Peyer's patch (tissue), 4 donors: ENCODE results near the gene DISC1. TPM values are rescaled to one million over a fixed set of nuclear protein-coding genes. Genes with fewer than 3 reads are reported as not detected.

Source experiments
- DNase-seq, 3 donors: peaks; one replicate each; pipeline ENCODE4 v3.0.0-alpha.2; 2017 to 2019
- H3K27ac ChIP-seq, 4 donors: fragments of 200-600 bp; sonication (generic); one replicate each; pipeline ENCODE4 v1.5.1; 2016 to 2019
- H3K27me3 ChIP-seq, 2 donors: fragments of 200-600 bp; sonication (generic); one replicate each; pipeline ENCODE4 v1.5.1; 2019
- H3K36me3 ChIP-seq, 3 donors: fragments of 200-600 bp; sonication (generic); one replicate each; pipeline ENCODE4 v1.5.1; 2016 to 2019
- H3K4me1 ChIP-seq, 4 donors: fragments of 200-600 bp; sonication (generic); one replicate each; pipeline ENCODE4 v1.5.1; 2016 to 2019
- H3K4me3 ChIP-seq, 4 donors: fragments of 200-600 bp; sonication (generic); 1 replicate in 3 of 4; 2 replicates in 1 of 4; pipeline ENCODE4 v1.5.1; 2016 to 2019; ENCODE audit warnings: mild to moderate bottlenecking in 1 of 4
- H3K9me3 ChIP-seq, 4 donors: fragments of 200-600 bp; sonication (generic); one replicate each; pipeline ENCODE4 v1.5.1; 2016 to 2019; ENCODE audit warnings: mild to moderate bottlenecking in 1 of 4
- CTCF ChIP-seq, 6 experiments: fragments of 450-650 bp in 4 of 6; fragments of 200-600 bp in 2 of 6; sonication (generic) in 1 of 6; IDR thresholded peaks; one replicate each; pipeline ENCODE4 v1.5.1; 2017 to 2019; ENCODE audit warnings: antibody characterized with exemption in 6 of 6, mild to moderate bottlenecking in 3 of 6, moderate library complexity in 1 of 6
- POLR2A ChIP-seq, 2 donors: fragments of 450-650 bp; IDR thresholded peaks; one replicate each; pipeline ENCODE4 v1.5.1; 2017; ENCODE audit warnings: antibody characterized with exemption in 2 of 2, mild to moderate bottlenecking in 2 of 2, moderate library complexity in 2 of 2
- total RNA-seq, 4 donors: library from RNA; depleted of rRNA; stranded (reverse); fragments of >200 nt; gene quantifications; one replicate each; pipeline ENCODE4 v1.1.0, GENCODE V29; 2016

DISC1 gene
- total RNA-seq, 4 donors from 2014 or later, result 2.3 to 39.6 (median 5.6) TPM

DNA sequence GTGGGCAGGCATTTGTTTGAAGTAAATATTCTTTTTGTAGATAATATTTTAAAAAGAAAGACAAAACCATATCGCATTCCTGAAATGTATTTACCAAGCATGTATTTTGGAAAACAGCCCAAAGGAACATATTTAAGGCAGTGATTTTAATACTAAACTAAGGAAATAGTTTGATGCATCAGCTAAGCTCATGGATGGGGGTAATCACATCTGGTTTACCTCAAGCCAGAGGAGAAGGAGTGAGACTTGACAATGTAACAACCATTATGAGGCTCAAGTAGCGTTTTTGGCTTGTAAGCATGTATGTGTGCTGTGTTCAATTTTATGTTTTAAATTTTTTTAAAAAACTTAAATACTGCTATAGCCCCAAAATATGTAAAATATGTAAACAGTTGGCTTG is 390.5 kb downstream of the DISC1 start:
- Histone ChIP-seq H3K27ac (no peak overlapping the region), H3K27me3 (no peaks in the 10 kb centered on the region), H3K4me3 (no peak overlapping the region), H3K4me1 (no peaks in the 10 kb centered on the region), H3K9me3 (no peaks in the 10 kb centered on the region), H3K36me3 (no peaks in the 10 kb centered on the region)
- no peak for TF ChIP-seq CTCF (IDR thresholded peaks at IDR 0.05)
- TF ChIP-seq POLR2A (IDR thresholded peaks at IDR 0.05), result no peak
- DNase-seq, result no peak

GRCh38 chr1:232017759-232018158 is 391.2 kb downstream of the DISC1 start:
- no peak for TF ChIP-seq POLR2A (IDR thresholded peaks at IDR 0.05)
- TF ChIP-seq CTCF (IDR thresholded peaks at IDR 0.05), result no peak

GRCh38 chr1:232018231-232019025 is 391.8 kb downstream of the DISC1 start:
- Histone ChIP-seq H3K36me3 (no peaks in the 10 kb centered on the region), H3K4me3 (no peak overlapping the region), H3K27me3 (no peaks in the 10 kb centered on the region), H3K27ac (no peak overlapping the region), H3K9me3 (no peaks in the 10 kb centered on the region), H3K4me1 (no peaks in the 10 kb centered on the region)
- TF ChIP-seq CTCF (IDR thresholded peaks at IDR 0.05) (no peak), POLR2A (IDR thresholded peaks at IDR 0.05) (no peak)
- no peak for DNase-seq

More at GRCh38 chr1:232017759-232018158, 391.2 kb downstream of the DISC1 start:
- Histone ChIP-seq H3K9me3 (no peaks in the 10 kb centered on the region), H3K4me3 (no peak overlapping the region), H3K27ac (no peak overlapping the region), H3K36me3 (no peaks in the 10 kb centered on the region), H3K4me1 (no peaks in the 10 kb centered on the region), H3K27me3 (no peaks in the 10 kb centered on the region)
- no peak for DNase-seq

DNA sequence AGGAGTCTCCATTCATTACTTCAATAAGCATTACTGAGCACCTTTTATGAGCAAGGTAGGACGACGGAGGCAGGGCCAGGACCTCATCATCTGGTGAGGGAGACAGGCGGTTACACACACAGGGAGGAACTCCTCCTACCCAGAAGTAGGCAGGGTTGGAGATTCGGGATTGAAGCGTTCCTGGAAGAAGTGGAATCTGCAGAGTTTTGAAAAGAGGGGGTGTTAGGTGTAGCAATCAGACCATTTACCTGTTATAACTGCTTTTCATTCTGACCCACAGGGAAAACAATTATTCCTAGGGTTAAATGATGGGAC is 392.4 kb downstream of the DISC1 start:
- H3K4me3 ChIP-seq, result no peak overlapping the region
- no peaks in the 10 kb centered on the region for H3K9me3 ChIP-seq
- DNase-seq, result no peak
- no peak for TF ChIP-seq CTCF (IDR thresholded peaks at IDR 0.05)
- no peak for TF ChIP-seq POLR2A (IDR thresholded peaks at IDR 0.05)
- no peaks in the 10 kb centered on the region for H3K36me3 ChIP-seq
- H3K27ac ChIP-seq, result no peak overlapping the region
- H3K27me3 ChIP-seq, result no peaks in the 10 kb centered on the region
- no peaks in the 10 kb centered on the region for H3K4me1 ChIP-seq

DNA sequence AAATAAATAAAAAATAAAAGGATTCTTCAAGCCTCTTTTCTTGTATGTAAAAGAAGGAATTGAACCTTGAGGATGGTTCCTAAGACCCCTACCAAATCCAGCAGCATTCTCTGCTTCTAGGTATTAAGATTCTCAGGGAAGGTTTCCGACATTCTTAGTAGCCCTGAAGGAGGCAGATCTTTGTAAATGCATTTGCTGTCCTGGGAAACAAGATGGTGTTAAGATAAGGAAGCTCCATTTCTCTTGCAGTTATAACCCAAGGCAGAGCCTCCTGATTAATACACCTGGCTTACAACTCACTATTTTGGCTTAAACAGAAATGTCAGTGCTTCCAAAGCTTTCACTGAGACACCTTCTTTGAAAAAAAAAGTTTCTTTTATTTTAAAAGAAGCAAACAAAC is 393.8 kb downstream of the DISC1 start:
- Histone ChIP-seq H3K27ac (no peak overlapping the region), H3K36me3 (no peaks in the 10 kb centered on the region), H3K9me3 (no peaks in the 10 kb centered on the region), H3K4me1 (no peaks in the 10 kb centered on the region), H3K27me3 (no peaks in the 10 kb centered on the region), H3K4me3 (no peak overlapping the region)
- no peak for DNase-seq
- TF ChIP-seq POLR2A (IDR thresholded peaks at IDR 0.05) (no peak), CTCF (IDR thresholded peaks at IDR 0.05) (no peak)
